Uterus (tissue), 4 donors: ENCODE data around the gene TLCD1. TPM values are rescaled to one million over a fixed set of nuclear protein-coding genes. Genes with fewer than 3 reads are reported as not detected.
"Not testable (repeated sequence)": the region's sequence is repeated elsewhere in the genome, so short reads cannot be mapped to it uniquely, and the experiment has no call there.

Source experiments
- DNase-seq, 2 donors: peaks; one replicate each; pipeline ENCODE4 v3.0.0-alpha.2; 2019 to 2020
- H3K27ac ChIP-seq, 2 donors: fragments of 200-600 bp; sonication (generic); 1 replicate in 1 of 2; 2 replicates in 1 of 2; pipeline ENCODE4 v1.5.1; 2016 to 2018
- H3K27me3 ChIP-seq, 2 donors: fragments of 200-600 bp; sonication (generic); one replicate each; pipeline ENCODE4 v1.5.1; 2018 to 2019; ENCODE audit warnings: control low read depth in 1 of 2
- H3K36me3 ChIP-seq, 2 donors: fragments of 200-600 bp; sonication (generic); one replicate each; pipeline ENCODE4 v1.5.1; 2019; ENCODE audit warnings: control low read depth in 1 of 2
- H3K4me1 ChIP-seq, 2 donors: fragments of 200-600 bp; sonication (generic); one replicate each; pipeline ENCODE4 v1.5.1; 2018 to 2019; ENCODE audit warnings: control low read depth in 1 of 2
- H3K4me3 ChIP-seq, 2 donors: fragments of 200-600 bp; sonication (generic); 1 replicate in 1 of 2; 2 replicates in 1 of 2; pipeline ENCODE4 v1.5.1; 2018 to 2019; ENCODE audit warnings: mild to moderate bottlenecking in 1 of 2
- H3K9me3 ChIP-seq, 2 donors: fragments of 200-600 bp; sonication (generic); one replicate each; pipeline ENCODE4 v1.5.1; 2019; ENCODE audit warnings: control low read depth in 1 of 2
- CTCF ChIP-seq, 4 experiments: fragments of 200-600 bp in 2 of 4; fragments of 450-650 bp in 2 of 4; sonication (generic) in 2 of 4; IDR thresholded peaks; one replicate each; pipeline ENCODE4 v1.5.1; 2016 to 2019; ENCODE audit warnings: antibody characterized with exemption in 4 of 4, mild to moderate bottlenecking in 2 of 4, moderate library complexity in 1 of 4
- POLR2A ChIP-seq, 2 donors: fragments of 450-650 bp; IDR thresholded peaks; one replicate each; pipeline ENCODE4 v1.6.1; 2016; ENCODE audit warnings: antibody characterized with exemption in 2 of 2, mild to moderate bottlenecking in 1 of 2, moderate library complexity in 1 of 2
- intact Hi-C: fragments of 100-400 bp; cut with DNase I; formaldehyde crosslinking; loops from one replicate; pipeline ENCODE4 v1.15.1; 2023; ENCODE audit warnings: low total_unique reads
- total RNA-seq, 4 donors: library from RNA; depleted of rRNA in 3 of 4; stranded (reverse); fragments of >200 nt in 3 of 4; gene quantifications; one replicate each; pipeline versions ENCODE4 v1.1.0 to v1.2.4, GENCODE V29; 2014 to 2023
- donor health status: DM: yes; HTN: yes; CAD: no.

TLCD1 gene
- total RNA-seq, 4 donors from 2014 or later, result 1.3 to 1.4 TPM; not detected in 2

DNA sequence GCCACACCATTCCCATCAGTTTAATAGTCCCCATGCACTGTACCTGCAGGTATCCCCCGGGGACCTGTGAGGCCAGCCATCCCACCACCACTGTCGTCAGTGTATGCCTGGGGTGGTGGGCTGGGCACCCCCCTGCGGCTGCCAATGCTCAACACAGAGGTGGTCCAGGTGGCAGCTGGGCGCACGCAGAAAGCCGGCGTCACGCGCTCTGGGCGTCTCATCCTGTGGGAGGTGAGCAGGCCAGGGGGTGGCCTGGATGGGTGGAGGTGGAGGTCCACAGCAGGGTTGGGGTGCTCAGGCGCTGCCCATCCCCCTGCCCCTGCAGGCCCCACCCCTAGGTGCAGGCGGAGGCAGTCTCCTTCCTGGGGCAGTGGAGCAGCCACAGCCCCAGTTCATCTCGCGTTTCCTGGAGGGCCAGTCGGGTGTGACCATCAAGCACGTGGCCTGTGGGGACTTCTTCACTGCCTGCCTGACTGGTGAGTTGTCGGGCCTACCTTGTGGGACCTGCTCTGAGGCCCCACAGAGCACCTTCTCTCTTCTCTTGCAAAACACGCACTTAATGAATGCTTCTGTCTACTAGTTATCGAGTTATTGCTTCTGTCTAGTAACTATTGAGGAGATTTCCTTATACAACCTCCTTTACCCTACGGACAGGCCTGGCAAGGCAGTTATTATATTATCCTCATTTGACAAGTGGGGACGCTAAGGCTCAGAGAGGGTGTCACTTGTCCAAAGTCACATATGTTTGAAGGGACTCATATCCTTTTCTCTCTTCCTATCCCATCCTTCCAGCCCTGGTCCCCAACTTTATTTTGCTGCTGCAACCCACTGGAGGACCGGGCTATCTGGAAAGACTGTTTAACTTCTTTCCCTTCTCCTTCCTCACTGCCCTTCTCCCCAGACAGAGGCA, 12.0 kb upstream of the TLCD1 start:
- no peak for DNase-seq
- Histone ChIP-seq H3K4me3 (no peak overlapping the region), H3K27ac (no peak overlapping the region), H3K4me1 (no peaks in the 10 kb centered on the region), H3K27me3 (no peaks in the 10 kb centered on the region), H3K36me3 (no peaks in the 10 kb centered on the region), H3K9me3 (no peaks in the 10 kb centered on the region)
- intact Hi-C loops, result no loop called here
- TF ChIP-seq CTCF (IDR thresholded peaks at IDR 0.05) (no peak), POLR2A (IDR thresholded peaks at IDR 0.05) (no peak)

- Histone ChIP-seq H3K4me1 (no peaks in the 10 kb centered on the region), H3K9me3 (no peaks in the 10 kb centered on the region), H3K27me3 (no peaks in the 10 kb centered on the region), H3K27ac (no peak overlapping the region), H3K4me3 (no peak overlapping the region), H3K36me3 (no peaks in the 10 kb centered on the region)
- no peak for DNase-seq
- intact Hi-C loops, result no loop called here
- no peak for TF ChIP-seq CTCF (IDR thresholded peaks at IDR 0.05)
- TF ChIP-seq POLR2A (IDR thresholded peaks at IDR 0.05), result no peak
These were observed 11.3 kb upstream of the TLCD1 start for GRCh38 chr17:28737316-28737715.

- H3K4me3 ChIP-seq, H3K27me3 ChIP-seq, H3K4me1 ChIP-seq, intact Hi-C loops, DNase-seq, H3K9me3 ChIP-seq, H3K27ac ChIP-seq, H3K36me3 ChIP-seq: not testable (repeated sequence)
These were observed 10.1 kb upstream of the TLCD1 start for GRCh38 chr17:28735913-28736769.

DNA sequence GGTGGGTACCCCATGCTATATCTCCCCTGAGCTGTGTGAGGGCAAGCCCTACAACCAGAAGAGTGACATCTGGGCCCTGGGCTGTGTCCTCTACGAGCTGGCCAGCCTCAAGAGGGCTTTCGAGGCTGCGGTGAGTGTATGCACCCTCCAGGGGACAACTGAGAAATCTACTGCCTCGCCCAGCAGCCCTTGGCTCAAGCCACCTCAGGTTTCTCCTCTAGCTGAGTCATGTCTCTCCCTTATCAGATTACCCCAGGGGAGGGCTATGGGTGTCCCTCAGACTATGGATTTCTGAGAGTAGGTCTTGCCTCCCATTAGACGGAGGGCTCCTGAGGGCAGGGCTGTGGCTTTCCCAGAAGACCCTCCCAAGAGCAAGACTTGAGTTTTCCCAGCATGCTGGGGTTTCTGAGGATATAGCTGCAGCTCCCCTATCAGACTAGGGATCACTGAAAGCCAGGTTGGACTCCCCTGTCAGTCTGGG, 9.2 kb upstream of the TLCD1 start:
- H3K27ac ChIP-seq, result no peak overlapping the region
- no peak overlapping the region for H3K4me3 ChIP-seq
- TF ChIP-seq POLR2A (IDR thresholded peaks at IDR 0.05) (no peak), CTCF (IDR thresholded peaks at IDR 0.05) (no peak)
- no peaks in the 10 kb centered on the region for H3K9me3 ChIP-seq
- intact Hi-C loops, result no loop called here
- H3K27me3 ChIP-seq, result no peaks in the 10 kb centered on the region
- DNase-seq, result no peak
- H3K4me1 ChIP-seq, result no peaks in the 10 kb centered on the region
- no peaks in the 10 kb centered on the region for H3K36me3 ChIP-seq

DNA sequence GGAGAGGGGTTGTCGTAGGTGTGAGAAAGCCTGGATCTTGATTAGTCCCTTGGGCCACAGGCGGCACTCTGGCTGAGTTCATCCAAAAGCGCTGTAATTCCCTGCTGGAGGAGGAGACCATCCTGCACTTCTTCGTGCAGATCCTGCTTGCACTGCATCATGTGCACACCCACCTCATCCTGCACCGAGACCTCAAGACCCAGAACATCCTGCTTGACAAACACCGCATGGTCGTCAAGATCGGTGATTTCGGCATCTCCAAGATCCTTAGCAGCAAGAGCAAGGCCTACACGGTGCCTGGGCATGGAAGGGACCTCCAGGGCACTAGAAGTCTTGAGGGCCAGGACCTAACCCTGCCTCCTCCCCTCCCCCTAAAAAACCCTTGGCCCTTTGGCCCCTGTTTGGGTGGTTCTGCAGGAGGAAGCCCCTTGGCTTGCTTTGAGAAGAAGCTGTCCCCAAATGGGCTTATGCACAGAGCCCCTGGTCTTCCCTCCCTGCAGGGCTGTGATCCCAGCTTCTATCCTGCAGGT, 8.7 kb upstream of the TLCD1 start:
- intact Hi-C loops, result no loop called here
- Histone ChIP-seq H3K4me3 (no peak overlapping the region), H3K27ac (no peak overlapping the region), H3K9me3 (no peaks in the 10 kb centered on the region), H3K27me3 (no peaks in the 10 kb centered on the region), H3K36me3 (no peaks in the 10 kb centered on the region), H3K4me1 (no peaks in the 10 kb centered on the region)
- no peak for TF ChIP-seq CTCF (IDR thresholded peaks at IDR 0.05)
- TF ChIP-seq POLR2A (IDR thresholded peaks at IDR 0.05), result no peak
- DNase-seq, result no peak
